ENCODE results near the gene RPL23. TPM values are rescaled to one million over a fixed set of nuclear protein-coding genes. Genes with fewer than 3 reads are reported as not detected.

Gene RPL23
- total and polyA plus RNA-seq, 10 of the 15 experiments (the other 5 are each of a cell fraction or from before 2014, with no cell fraction given) = 2,200 to 4,821 (median 3,043) TPM

- no peak for TF ChIP-seq CBX3 (IDR thresholded peaks at IDR 0.05; ENCODE audit: borderline replicate concordance, low read depth)
- no peak for TF ChIP-seq NR2C1 (IDR thresholded peaks at IDR 0.05)
- TF ChIP-seq RAD21 (IDR thresholded peaks at IDR 0.05; ENCODE audit: insufficient read depth, low read depth, low read length) = no peak
- no peak for TF ChIP-seq CTCF (IDR thresholded peaks at IDR 0.05 in 2 of 3, conservative IDR thresholded peaks at IDR 0.05 in 1 of 3; ENCODE audit: control insufficient read depth in 2 of 3, extremely low read depth in 1 of 3, insufficient read depth in 1 of 3, low read depth in 3 of 3, low read length in 3 of 3)
- peak; percentile 77 for TF ChIP-seq PML (IDR thresholded peaks at IDR 0.05; ENCODE audit: low read length)
- no peak for TF ChIP-seq RAD51 (IDR thresholded peaks at IDR 0.05)
- TF ChIP-seq CHD2 (IDR thresholded peaks at IDR 0.05; ENCODE audit: borderline replicate concordance, low read depth, low read length) = peak; percentile 72
- no peak for TF ChIP-seq KDM1A (IDR thresholded peaks at IDR 0.05; ENCODE audit: borderline replicate concordance)
- TF ChIP-seq MXI1 (IDR thresholded peaks at IDR 0.05; ENCODE audit: low read depth, low read length) = peak; percentile 65
- no peak for TF ChIP-seq JUND (IDR thresholded peaks at IDR 0.05; ENCODE audit: low read depth, low read length)
- no peak for TF ChIP-seq USF2 (IDR thresholded peaks at IDR 0.05; ENCODE audit: borderline replicate concordance, low read depth, low read length)
- no peak for TF ChIP-seq ZBTB40 (IDR thresholded peaks at IDR 0.05; ENCODE audit: borderline replicate concordance)
- TF ChIP-seq POU2F2 (IDR thresholded peaks at IDR 0.05; ENCODE audit: borderline replicate concordance, low read depth, low read length) = peak; percentile 87; the same call in 2 of the 3 replicates
- TF ChIP-seq REST (IDR thresholded peaks at IDR 0.05; ENCODE audit: low read depth, low read length) = no peak
- 0 out of 2 replicates have a peak, but pooled peaks have one; percentile 32 for TF ChIP-seq CBFB (IDR thresholded peaks at IDR 0.05; ENCODE audit: low read depth)
- peak; percentile 5; the same call in 1 of the 2 replicates for TF ChIP-seq EED (IDR thresholded peaks at IDR 0.05; ENCODE audit: low read depth)
- TF ChIP-seq IKZF2 (IDR thresholded peaks at IDR 0.05) = no peak; a peak in 2 of 4 replicates
- no peak for TF ChIP-seq ASH2L (IDR thresholded peaks at IDR 0.05; ENCODE audit: borderline replicate concordance, low read depth)
- TF ChIP-seq SIN3A (IDR thresholded peaks at IDR 0.05; ENCODE audit: low read depth, low read length) = no peak; the same call in 1 of the 2 replicates
These were observed 16.2 kb upstream of the RPL23 start, which contains the start of gene LASP1 (continued) for GRCh38 chr17:38869526-38870258.

Data from GM12878 (cell line).